Tibial nerve (tissue), 3 donors: ENCODE measurements around the gene SOCS4.

Experiments used
- POLR2A ChIP-seq, 2 donors: fragments of 450-650 bp; IDR thresholded peaks; one replicate each; pipeline ENCODE4 v1.6.1; 2017; ENCODE audit warnings: antibody characterized with exemption in 2 of 2, mild to moderate bottlenecking in 2 of 2, moderate library complexity in 2 of 2
- TF ChIP-seq, protein P1 (sequence below), 5 experiments: fragments of 200-600 bp in 3 of 5; fragments of 450-650 bp in 2 of 5; sonication (generic) in 3 of 5; IDR thresholded peaks; one replicate each; pipeline ENCODE4 v1.5.1; 2016 to 2019; ENCODE audit warnings: antibody characterized with exemption in 5 of 5, mild to moderate bottlenecking in 3 of 5, moderate library complexity in 2 of 5

DNA sequence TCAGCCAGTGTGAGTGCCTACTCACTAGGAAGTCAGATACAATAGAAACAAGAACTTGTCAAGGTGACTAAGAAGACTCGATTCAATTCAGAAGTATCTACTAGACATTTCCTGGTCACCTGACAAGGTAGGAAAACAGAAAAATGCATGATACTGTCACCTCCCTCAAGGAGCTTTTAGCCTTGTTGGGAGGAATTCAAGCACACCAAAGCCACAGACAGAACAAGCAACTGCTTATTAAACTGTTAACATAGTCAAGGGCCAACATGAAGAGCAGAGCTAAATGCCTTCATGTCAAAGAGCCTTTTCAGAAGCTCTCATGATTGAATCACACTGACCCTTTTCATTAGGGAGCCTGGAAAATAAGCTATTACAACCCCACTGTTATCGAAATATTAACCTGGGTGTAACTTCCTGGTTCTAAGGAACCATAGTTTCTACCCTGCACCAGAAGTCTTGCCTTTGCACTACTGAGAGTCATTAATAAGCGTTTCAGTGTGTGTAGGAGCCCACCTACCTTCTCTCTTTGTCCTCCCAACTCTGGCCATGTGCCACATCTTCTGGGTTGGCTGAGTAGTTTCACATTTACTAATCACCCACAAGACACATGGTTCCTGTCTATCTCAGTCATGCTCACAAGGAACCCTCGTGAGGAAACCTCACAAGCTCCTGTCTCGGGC, 71.0 kb downstream of the SOCS4 start:
- TF ChIP-seq, protein P1, sequence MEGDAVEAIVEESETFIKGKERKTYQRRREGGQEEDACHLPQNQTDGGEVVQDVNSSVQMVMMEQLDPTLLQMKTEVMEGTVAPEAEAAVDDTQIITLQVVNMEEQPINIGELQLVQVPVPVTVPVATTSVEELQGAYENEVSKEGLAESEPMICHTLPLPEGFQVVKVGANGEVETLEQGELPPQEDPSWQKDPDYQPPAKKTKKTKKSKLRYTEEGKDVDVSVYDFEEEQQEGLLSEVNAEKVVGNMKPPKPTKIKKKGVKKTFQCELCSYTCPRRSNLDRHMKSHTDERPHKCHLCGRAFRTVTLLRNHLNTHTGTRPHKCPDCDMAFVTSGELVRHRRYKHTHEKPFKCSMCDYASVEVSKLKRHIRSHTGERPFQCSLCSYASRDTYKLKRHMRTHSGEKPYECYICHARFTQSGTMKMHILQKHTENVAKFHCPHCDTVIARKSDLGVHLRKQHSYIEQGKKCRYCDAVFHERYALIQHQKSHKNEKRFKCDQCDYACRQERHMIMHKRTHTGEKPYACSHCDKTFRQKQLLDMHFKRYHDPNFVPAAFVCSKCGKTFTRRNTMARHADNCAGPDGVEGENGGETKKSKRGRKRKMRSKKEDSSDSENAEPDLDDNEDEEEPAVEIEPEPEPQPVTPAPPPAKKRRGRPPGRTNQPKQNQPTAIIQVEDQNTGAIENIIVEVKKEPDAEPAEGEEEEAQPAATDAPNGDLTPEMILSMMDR (IDR thresholded peaks at IDR 0.05): no peak
- TF ChIP-seq POLR2A (IDR thresholded peaks at IDR 0.05): no peak
